ENCODE data around the gene PUS1. TPM values are rescaled to one million over a fixed set of nuclear protein-coding genes. Genes with fewer than 3 reads are reported as not detected.

Gene PUS1
- total RNA-seq, 1 donor from 2014 or later: 19.9 TPM

GRCh38 chr12:131928080-131928710 lies 881 bp upstream of the PUS1 start:
- ATAC-seq (no peak), DNase-seq (no peak)
- Histone ChIP-seq H3K36me3 (peaks cover 14% of the 10 kb centered on the region), H3K27me3 (no peaks in the 10 kb centered on the region), H3K27ac (peak overlapping the region; percentile 84), H3K4me1 (peaks cover 9% of the 10 kb centered on the region), H3K9me3 (no peaks in the 10 kb centered on the region), H3K4me3 (peak overlapping the region; percentile 88)
- TF ChIP-seq, protein P1, sequence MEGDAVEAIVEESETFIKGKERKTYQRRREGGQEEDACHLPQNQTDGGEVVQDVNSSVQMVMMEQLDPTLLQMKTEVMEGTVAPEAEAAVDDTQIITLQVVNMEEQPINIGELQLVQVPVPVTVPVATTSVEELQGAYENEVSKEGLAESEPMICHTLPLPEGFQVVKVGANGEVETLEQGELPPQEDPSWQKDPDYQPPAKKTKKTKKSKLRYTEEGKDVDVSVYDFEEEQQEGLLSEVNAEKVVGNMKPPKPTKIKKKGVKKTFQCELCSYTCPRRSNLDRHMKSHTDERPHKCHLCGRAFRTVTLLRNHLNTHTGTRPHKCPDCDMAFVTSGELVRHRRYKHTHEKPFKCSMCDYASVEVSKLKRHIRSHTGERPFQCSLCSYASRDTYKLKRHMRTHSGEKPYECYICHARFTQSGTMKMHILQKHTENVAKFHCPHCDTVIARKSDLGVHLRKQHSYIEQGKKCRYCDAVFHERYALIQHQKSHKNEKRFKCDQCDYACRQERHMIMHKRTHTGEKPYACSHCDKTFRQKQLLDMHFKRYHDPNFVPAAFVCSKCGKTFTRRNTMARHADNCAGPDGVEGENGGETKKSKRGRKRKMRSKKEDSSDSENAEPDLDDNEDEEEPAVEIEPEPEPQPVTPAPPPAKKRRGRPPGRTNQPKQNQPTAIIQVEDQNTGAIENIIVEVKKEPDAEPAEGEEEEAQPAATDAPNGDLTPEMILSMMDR (IDR thresholded peaks at IDR 0.05): no peak
- intact Hi-C loops (cut with DNase I): no loop called here

- Histone ChIP-seq H3K4me1 (peaks cover 9% of the 10 kb centered on the region), H3K4me3 (peak overlapping the region; percentile 88), H3K27me3 (no peaks in the 10 kb centered on the region), H3K9me3 (no peaks in the 10 kb centered on the region), H3K27ac (peak overlapping the region; percentile 32), H3K36me3 (peaks cover 29% of the 10 kb centered on the region)
- ATAC-seq (peak; percentile 4), DNase-seq (no peak)
- TF ChIP-seq, protein P1 (IDR thresholded peaks at IDR 0.05): no peak
- intact Hi-C loops (cut with DNase I): no loop called here
These were observed 743 bp downstream of the PUS1 start for GRCh38 chr12:131929581-131930456.

DNA sequence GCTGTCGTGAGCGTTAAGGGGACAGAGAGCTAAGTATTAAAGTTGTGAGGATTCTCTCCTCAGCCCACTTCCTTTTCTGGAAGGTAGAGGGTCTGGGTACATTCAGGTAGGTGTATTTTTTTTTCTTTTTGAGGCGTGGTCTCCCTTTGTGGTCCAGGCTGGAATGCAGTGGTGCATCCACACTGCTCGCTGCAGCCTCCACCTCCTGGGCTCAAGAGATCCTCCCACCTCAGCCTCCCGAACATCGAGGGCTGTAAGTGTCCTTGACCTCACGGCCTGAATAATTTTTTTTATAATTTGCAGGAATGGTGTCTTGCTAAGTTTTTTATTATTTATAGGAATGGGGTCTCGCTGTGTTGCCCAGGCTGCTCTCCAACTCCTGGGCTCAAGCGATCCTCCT lies 1.4 kb downstream of the PUS1 start:
- Histone ChIP-seq H3K4me1 (peaks cover 9% of the 10 kb centered on the region), H3K4me3 (peak overlapping the region; percentile 88), H3K36me3 (peaks cover 35% of the 10 kb centered on the region), H3K27me3 (no peaks in the 10 kb centered on the region), H3K27ac (no peak overlapping the region), H3K9me3 (no peaks in the 10 kb centered on the region)
- TF ChIP-seq, protein P1 (IDR thresholded peaks at IDR 0.05): no peak
- intact Hi-C loops (cut with DNase I): no loop called here
- ATAC-seq (no peak), DNase-seq (no peak)

GRCh38 chr12:131933387-131933786 lies 4.3 kb downstream of the PUS1 start:
- ATAC-seq (no peak), DNase-seq (no peak)
- H3K36me3 ChIP-seq: peaks cover 35% of the 10 kb centered on the region
- H3K4me1 ChIP-seq: peaks cover 9% of the 10 kb centered on the region
- intact Hi-C loops (cut with DNase I): no loop called here
- TF ChIP-seq, protein P1 (IDR thresholded peaks at IDR 0.05): no peak
- no peaks in the 10 kb centered on the region for H3K9me3 ChIP-seq
- no peak overlapping the region for H3K4me3 ChIP-seq
- no peaks in the 10 kb centered on the region for H3K27me3 ChIP-seq
- H3K27ac ChIP-seq: no peak overlapping the region

DNA sequence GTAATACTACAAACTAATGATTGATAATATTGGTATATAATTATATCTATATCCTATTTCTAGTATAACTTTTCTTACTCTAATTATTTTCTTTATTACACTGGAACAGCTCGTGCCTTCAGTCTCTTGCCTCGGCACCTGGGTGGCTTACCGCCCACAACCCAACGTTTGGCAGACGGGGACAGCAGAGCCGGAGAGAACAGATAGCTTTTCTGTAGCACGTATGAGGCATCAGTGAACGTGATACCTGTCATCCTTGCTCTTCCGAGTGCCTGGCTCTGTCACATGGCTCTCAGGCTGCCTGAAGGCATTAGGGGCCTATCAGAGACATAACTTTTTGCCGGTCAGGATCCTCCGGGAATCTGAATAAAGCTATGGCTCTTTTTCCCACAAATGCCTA lies 5.5 kb downstream of the PUS1 start:
- H3K27ac ChIP-seq: no peak overlapping the region
- DNase-seq (no peak), ATAC-seq (no peak)
- no peak overlapping the region for H3K4me3 ChIP-seq
- H3K4me1 ChIP-seq: peaks cover 9% of the 10 kb centered on the region
- intact Hi-C loops (cut with DNase I): no loop called here
- TF ChIP-seq, protein P1 (IDR thresholded peaks at IDR 0.05): no peak
- H3K9me3 ChIP-seq: no peaks in the 10 kb centered on the region
- no peaks in the 10 kb centered on the region for H3K27me3 ChIP-seq
- peaks cover 35% of the 10 kb centered on the region for H3K36me3 ChIP-seq
